ENCODE data around the gene ABHD13.
"Not testable (repeated sequence)": the region's sequence is repeated elsewhere in the genome, so short reads cannot be mapped to it uniquely, and the experiment has no call there.

Gene ABHD13

GRCh38 chr13:108218044-108218974, at the start of gene ABHD13:
Gene ABHD13, plus strand, starts transcription at chr13:108218392. Its CDS starts 10,827 bp downstream, at chr13:108229219.
- DNase-seq (ENCODE audit: low read depth) = peak; percentile 89

DNA sequence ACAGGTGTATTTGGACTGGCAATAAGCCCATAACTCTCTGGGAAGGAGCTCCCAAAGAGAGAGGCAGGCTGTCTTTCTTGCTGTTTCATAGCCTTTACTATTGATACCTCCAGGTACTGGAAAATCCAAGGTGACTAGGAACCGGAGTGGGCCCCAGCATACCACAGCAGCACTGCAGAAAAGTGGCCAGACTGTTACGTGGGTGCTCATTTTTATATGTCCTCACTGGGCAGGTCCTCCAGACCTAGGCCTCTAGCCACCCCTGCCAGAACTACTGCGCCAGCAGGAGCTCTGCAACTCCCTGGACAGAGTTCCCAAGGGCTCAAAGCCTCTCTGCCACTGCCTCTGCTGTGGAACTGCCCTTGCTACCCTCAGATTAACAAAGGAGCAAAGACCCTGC, 49.3 kb upstream of the ABHD13 start:
- no peak for DNase-seq (ENCODE audit: low read depth)

- peak; percentile 18 for DNase-seq (ENCODE audit: low read depth)
These were observed 41.4 kb upstream of the ABHD13 start for GRCh38 chr13:108176685-108177274.

DNA sequence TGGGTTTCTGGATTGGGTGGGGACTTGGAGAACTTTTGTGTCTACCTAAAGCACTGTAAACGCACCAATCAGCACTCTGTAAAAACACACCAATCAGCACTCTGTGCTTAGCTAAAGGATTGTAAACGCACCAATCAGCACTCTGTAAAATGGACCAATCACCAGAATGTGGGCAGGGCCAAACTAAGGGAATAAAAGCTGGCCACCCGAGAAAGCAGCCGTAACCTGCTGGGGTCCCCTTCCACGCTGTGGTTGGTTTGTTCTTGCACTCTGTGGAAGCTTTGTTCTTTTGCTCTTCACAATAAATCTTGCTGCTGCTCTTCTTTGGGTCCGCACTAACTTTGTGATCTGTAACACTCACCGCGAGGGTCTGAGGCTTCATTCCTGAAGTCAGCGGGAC, 40.1 kb upstream of the ABHD13 start:
- no peak for DNase-seq (ENCODE audit: low read depth)

- DNase-seq (ENCODE audit: low read depth) = no peak
These were observed 35.5 kb upstream of the ABHD13 start for GRCh38 chr13:108182652-108183051.

- DNase-seq (ENCODE audit: low read depth) = no peak
These were observed 33.0 kb upstream of the ABHD13 start for GRCh38 chr13:108185223-108185622.

GRCh38 chr13:108188260-108188659, 29.9 kb upstream of the ABHD13 start:
- DNase-seq (ENCODE audit: low read depth) = no peak

- no peak for DNase-seq (ENCODE audit: low read depth)
These were observed 27.3 kb upstream of the ABHD13 start for GRCh38 chr13:108190897-108191296.

DNA sequence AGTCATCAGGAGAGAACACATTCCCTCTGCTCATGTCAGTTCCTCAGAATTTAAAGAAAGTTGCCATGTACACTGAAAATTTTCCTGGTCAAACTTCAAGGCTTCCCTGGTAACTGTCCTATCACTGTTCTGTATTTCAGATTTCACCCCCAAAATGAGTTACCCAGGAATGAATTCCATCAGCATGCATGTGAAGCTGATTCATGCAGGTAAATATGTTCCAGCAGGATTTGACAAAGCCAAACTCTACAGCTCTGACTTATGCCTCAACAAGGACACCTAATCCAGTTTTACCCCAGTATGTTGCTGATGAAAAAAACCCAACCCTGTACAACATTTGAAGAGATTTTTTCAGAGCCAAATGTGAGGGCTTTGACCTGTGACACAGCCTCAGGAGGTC, 24.4 kb upstream of the ABHD13 start:
- DNase-seq (ENCODE audit: low read depth) = no peak

DNA sequence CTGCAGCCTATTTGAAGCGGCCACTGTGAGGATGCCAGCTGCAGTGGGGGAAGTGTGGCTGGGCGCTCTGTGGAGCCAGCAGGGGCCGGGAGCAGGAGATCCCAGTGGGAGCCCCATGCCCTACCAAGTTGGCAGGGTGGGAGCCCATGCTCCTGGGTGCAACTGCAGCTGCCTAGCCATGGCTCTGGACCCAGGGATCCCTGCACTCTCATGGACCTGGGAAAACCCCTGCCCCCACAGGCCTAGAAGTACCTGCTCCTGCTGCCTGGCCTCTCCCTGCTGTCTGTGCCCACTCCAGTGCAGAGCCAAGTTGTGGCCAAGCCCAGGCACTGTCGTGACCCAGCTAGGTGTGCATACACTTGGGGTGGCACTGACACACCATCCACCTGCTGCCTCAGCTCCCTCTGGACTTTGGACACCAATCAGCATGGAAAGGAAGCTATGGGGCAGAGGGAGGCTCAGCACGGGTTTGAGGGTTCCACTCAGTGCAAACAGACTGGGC, 23.7 kb upstream of the ABHD13 start:
- DNase-seq (ENCODE audit: low read depth) = no peak

GRCh38 chr13:108195146-108195545, 23.0 kb upstream of the ABHD13 start:
- no peak for DNase-seq (ENCODE audit: low read depth)

DNA sequence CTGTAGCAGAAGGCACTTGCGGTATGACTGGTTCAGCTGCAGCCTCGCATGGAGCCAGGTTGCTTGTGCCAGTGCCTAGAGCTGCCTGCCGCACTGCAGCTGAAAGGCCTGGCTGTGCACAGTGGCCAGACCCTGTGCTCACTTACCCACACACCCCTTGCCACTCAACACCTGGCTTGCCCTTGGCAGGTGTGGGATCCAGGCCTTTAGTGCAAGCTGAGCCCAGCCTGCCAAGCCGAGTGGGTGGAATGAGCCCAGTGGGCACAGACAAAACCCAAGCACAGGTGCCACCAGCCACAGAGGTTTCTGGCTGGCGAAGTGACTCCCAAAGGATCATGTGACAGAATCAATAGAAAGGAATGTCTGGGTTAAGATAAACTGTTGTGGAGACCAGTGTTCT, 22.3 kb upstream of the ABHD13 start:
- DNase-seq (ENCODE audit: low read depth) = no peak

DNA sequence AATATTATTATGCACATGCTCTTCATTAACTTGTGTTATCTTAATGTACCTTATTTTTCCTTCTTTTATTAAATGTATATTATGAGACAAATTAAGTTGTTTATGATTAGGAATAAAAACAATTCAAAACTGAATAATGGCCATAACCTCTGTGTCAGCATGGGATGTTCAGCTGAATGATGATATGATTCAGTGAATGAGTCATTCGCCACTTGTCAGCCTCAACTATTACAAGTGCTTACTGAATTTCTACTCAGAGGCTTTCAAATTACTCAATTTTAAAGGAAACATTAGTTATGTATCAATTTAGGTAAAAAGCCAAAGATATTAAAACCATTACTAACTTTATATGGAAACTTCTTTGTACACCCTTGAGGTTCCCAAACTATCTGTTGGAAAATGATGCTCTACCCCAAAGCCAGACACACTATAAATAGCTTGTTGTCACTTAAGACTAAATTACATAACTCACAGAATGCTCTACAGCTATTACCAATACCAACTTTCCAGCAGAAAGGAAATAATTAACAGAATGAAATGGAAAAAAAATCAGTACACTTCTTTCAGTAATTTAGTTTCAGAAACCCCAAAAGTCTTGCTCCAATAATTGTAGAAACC, 17.3 kb upstream of the ABHD13 start:
- no peak for DNase-seq (ENCODE audit: low read depth)

GRCh38 chr13:108210551-108210950, 7.6 kb upstream of the ABHD13 start:
- no peak for DNase-seq (ENCODE audit: low read depth)

GRCh38 chr13:108212886-108213285, 5.3 kb upstream of the ABHD13 start:
- no peak for DNase-seq (ENCODE audit: low read depth)

- DNase-seq (ENCODE audit: low read depth) = no peak
These were observed 4.2 kb upstream of the ABHD13 start for GRCh38 chr13:108213946-108214345.

- DNase-seq (ENCODE audit: low read depth) = no peak
These were observed 3.5 kb upstream of the ABHD13 start for GRCh38 chr13:108214441-108215271.

DNA sequence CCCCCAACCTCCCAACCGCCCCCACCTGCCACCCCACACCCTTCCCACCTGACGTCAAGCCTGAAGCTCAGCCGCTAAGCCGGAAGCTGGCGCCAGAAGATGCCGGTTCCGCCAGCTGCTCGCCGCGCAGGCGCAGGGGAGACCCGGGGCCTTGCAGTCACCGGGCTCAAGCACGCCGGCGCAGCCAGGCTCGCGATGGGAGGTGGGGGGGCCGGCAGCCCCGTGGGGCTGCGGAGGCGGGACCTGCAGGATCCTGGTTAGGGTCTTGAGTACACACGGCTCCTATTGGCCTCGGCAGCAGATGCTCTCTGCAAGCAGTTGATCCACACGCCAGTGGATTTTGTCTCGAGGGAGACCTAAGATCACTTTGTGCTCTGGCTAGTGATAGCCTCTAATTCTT, 2.8 kb upstream of the ABHD13 start, which contains the start of gene LIG4:
LIG4 (minus strand) TSS at position 101 of the 400 bp plus-strand sequence. CDS start 4,268 bp downstream, outside the sequence.
- DNase-seq (ENCODE audit: low read depth) = peak; percentile 88

DNA sequence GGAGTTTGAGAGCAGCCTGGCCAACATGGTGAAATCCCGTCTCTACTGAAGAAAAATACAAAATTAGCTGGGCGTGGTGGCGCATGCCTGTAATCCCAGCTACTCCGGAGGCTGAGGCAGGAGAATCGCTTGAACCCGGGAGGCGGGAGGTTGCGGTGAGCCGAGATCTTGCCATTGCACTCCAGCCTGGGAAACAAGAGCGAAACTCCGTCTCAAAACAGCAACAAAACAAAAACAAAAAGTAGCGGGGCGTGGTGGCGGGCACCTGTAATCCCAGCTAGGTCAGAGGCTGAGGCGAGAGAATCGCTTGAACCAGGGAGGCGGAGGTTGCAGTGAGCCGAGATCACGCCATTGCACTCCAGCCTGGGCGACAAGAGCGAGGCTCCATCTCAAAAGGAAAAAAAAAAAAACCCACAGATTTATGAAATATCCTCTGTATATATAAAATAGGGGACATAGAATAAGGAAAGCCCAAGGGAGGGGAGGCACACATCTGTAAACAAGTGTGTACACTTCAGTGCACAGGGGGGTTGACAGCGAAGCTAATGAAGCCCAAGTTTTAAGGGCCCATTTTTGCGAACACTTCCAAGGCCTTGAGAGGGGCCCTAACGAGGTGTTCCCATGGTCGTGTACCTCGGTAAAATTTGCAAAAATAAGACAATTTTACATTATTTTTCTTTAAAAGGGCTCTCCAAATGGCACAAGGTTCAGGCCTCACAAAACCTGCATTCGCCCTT, 717 bp upstream of the ABHD13 start:
- not testable (repeated sequence) for DNase-seq (ENCODE audit: low read depth)

GRCh38 chr13:108220041-108220440, 1.8 kb downstream of the ABHD13 start:
- DNase-seq (ENCODE audit: low read depth) = no peak

All from activated T-cell treated with anti-CD3 and anti-CD28 coated beads for 24 hours (primary cell).